Measurements from ENCODE around the gene TMIGD2.
"Not testable (repeated sequence)": the region's sequence is repeated elsewhere in the genome, so short reads cannot be mapped to it uniquely, and the experiment has no call there.

Gene TMIGD2

GRCh38 chr19:4297901-4298809, 4.0 kb downstream of the TMIGD2 start:
- DNase-seq (ENCODE audit: low read depth in 2 of 2): no peak

GRCh38 chr19:4295972-4296771, 6.0 kb downstream of the TMIGD2 start:
- no peak for DNase-seq (ENCODE audit: low read depth in 2 of 2)

GRCh38 chr19:4294389-4294788, 7.8 kb downstream of the TMIGD2 start:
- no peak for DNase-seq (ENCODE audit: low read depth in 2 of 2)

- no peak for DNase-seq (ENCODE audit: low read depth in 2 of 2)
These were observed 9.7 kb downstream of the TMIGD2 start for GRCh38 chr19:4292515-4292914.

- no peak for DNase-seq (ENCODE audit: low read depth in 2 of 2)
These were observed 10.9 kb downstream of the TMIGD2 start for GRCh38 chr19:4291184-4291732.

GRCh38 chr19:4288091-4288777, 14.0 kb downstream of the TMIGD2 start:
- no peak for DNase-seq (ENCODE audit: low read depth in 2 of 2)

- not testable (repeated sequence) for DNase-seq (ENCODE audit: low read depth in 2 of 2)
These were observed 16.0 kb downstream of the TMIGD2 start for GRCh38 chr19:4286141-4286540.

- DNase-seq (ENCODE audit: low read depth in 2 of 2): no peak
These were observed 17.2 kb downstream of the TMIGD2 start for GRCh38 chr19:4284974-4285373.

- no peak for DNase-seq (ENCODE audit: low read depth in 2 of 2)
These were observed 17.8 kb downstream of the TMIGD2 start for GRCh38 chr19:4284176-4284958.

- DNase-seq (ENCODE audit: low read depth in 2 of 2): no peak
These were observed 22.4 kb downstream of the TMIGD2 start for GRCh38 chr19:4279530-4280422.

- no peak for DNase-seq (ENCODE audit: low read depth in 2 of 2)
These were observed 23.0 kb downstream of the TMIGD2 start for GRCh38 chr19:4279267-4279529.

- no peak for DNase-seq (ENCODE audit: low read depth in 2 of 2)
These were observed 23.5 kb downstream of the TMIGD2 start, which contains the start of gene SHD for GRCh38 chr19:4278419-4279266. Gene SHD (plus strand): TSS chr19:4279266. CDS start chr19:4280064, 798 bp downstream.

- DNase-seq (ENCODE audit: low read depth in 2 of 2): no peak
These were observed 24.2 kb downstream of the TMIGD2 start for GRCh38 chr19:4278010-4278409.

- DNase-seq (ENCODE audit: low read depth in 2 of 2): no peak
These were observed 24.9 kb downstream of the TMIGD2 start for GRCh38 chr19:4277191-4277696.

GRCh38 chr19:4274321-4274686, 27.9 kb downstream of the TMIGD2 start:
- not testable (repeated sequence) for DNase-seq (ENCODE audit: low read depth in 2 of 2)

GRCh38 chr19:4272894-4273293, 29.3 kb downstream of the TMIGD2 start:
- DNase-seq (ENCODE audit: low read depth in 2 of 2): no peak

GRCh38 chr19:4268816-4269430, 33.3 kb downstream of the TMIGD2 start:
- DNase-seq (ENCODE audit: low read depth in 2 of 2): no peak

GRCh38 chr19:4267901-4268815, 34.0 kb downstream of the TMIGD2 start:
- no peak for DNase-seq (ENCODE audit: low read depth in 2 of 2)
